H1 (cell line): ENCODE measurements around the gene RICTOR. TPM values are rescaled to one million over a fixed set of nuclear protein-coding genes. Genes with fewer than 3 reads are reported as not detected.

Experiments used
- ATF2 ChIP-seq: IDR thresholded peaks from 2 replicates; pipeline ENCODE4 v1.6.1; 2012; ENCODE audit warnings: low read length, inconsistent platforms
- polyA plus RNA-seq, 7 experiments: library from polyadenylated mRNA; depleted of rRNA in 3 of 7; stranded (reverse) in 5 of 7; unstranded in 2 of 7; fragments of >200 nt in 5 of 7; fragments of 200-250 nt in 2 of 7; gene quantifications; 1 replicate in 5 of 7; 2 replicates in 1 of 7; 4 replicates in 1 of 7; pipeline versions ENCODE4 v1.2.1 to v1.2.3, GENCODE V29; 2011 to 2013; ENCODE audit warnings: missing spikeins in 2 of 7, mixed read lengths in 2 of 7
- total RNA-seq: library from RNA; stranded (reverse); fragmentation: NEBNext Ultra II Directional; extraction: Animal tissue kit (Norgen Biotek cat#: 25700); gene quantifications from 2 replicates; pipeline ENCODE4 v1.2.1, GENCODE V29; 2021

Gene RICTOR
- total and polyA plus RNA-seq, 2 of the 8 experiments (the other 6 are each of a cell fraction or from before 2014, with no cell fraction given): 4.3 to 26.6 TPM

- no peak for TF ChIP-seq ATF2
These were observed 76.6 kb downstream of the RICTOR start (continued) for GRCh38 chr5:38997591-38997990.
